ENCODE data around the gene C1D. TPM values are rescaled to one million over a fixed set of nuclear protein-coding genes. Genes with fewer than 3 reads are reported as not detected.

C1D gene
- total RNA-seq, 1 donor from 2014 or later, result 21.5 TPM

DNA sequence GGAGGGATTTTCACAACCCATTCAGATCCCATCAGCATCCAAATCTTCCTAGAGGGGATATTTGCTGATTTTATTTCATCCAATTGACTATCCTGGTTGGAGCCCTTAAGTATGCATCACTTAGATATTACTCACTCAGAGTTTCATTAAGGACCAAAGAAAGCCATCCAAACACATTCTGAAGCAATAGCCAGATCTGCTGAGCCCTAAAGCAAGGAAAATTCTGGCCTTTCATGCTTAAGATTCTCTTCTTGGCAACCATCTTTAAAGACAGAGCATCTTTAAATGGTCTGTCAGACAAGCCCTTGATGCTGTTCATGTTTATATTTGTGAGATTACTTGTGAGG is 40.9 kb upstream of the C1D start:
- DNase-seq (no peak), ATAC-seq (ENCODE audit: low read depth) (no peak)
- TF ChIP-seq, protein P1, sequence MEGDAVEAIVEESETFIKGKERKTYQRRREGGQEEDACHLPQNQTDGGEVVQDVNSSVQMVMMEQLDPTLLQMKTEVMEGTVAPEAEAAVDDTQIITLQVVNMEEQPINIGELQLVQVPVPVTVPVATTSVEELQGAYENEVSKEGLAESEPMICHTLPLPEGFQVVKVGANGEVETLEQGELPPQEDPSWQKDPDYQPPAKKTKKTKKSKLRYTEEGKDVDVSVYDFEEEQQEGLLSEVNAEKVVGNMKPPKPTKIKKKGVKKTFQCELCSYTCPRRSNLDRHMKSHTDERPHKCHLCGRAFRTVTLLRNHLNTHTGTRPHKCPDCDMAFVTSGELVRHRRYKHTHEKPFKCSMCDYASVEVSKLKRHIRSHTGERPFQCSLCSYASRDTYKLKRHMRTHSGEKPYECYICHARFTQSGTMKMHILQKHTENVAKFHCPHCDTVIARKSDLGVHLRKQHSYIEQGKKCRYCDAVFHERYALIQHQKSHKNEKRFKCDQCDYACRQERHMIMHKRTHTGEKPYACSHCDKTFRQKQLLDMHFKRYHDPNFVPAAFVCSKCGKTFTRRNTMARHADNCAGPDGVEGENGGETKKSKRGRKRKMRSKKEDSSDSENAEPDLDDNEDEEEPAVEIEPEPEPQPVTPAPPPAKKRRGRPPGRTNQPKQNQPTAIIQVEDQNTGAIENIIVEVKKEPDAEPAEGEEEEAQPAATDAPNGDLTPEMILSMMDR (IDR thresholded peaks at IDR 0.05), result no peak
- ChIA-PET POLR2A (no interaction called here), CTCF (no interaction called here)
- H3K9me3 Mint-ChIP-seq, result peaks cover 25% of the 10 kb centered on the region
- peaks cover 11% of the 10 kb centered on the region for H3K36me3 Mint-ChIP-seq (ENCODE audit: low read depth)
- no peak overlapping the region for H3K4me3 Mint-ChIP-seq
- H3K4me1 Mint-ChIP-seq, result peaks cover 6% of the 10 kb centered on the region
- no peak overlapping the region for H3K27ac Mint-ChIP-seq
- H3K27me3 Mint-ChIP-seq, result no peaks in the 10 kb centered on the region
- intact Hi-C loops (cut with micrococcal nuclease), result no loop called here

DNA sequence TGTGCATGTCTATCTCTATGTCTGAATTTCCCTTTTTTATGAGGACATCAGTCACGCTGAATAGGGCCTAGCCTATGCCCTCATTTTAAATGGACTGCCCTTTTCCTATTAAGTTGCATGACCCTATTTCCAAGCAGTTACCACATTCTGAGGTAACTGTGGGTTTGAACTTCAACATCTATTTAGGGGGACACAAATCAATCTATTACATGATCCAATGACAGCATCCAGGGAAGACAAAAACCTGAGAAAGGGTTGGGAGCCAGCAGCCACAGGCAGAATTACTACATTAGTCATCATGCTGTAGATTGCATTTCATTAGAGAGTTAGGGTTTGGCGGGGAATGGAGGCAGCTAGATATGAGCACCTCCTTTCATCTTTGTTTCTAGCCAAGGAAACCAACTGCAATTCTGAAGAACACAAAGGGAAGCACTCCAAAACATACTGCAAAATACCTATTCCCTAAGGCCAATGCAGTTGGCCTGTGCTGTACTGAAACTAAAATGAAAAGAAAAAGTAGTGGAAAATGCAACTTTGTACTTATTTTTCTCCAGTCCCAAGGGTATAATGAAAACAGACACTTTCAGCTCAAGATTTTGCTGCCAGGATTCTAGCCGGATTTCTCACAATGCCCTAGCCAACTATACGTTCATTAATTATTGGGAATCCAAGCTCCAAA is 40.4 kb upstream of the C1D start:
- H3K9me3 Mint-ChIP-seq, result peaks cover 25% of the 10 kb centered on the region
- POLR2A ChIA-PET, result no interaction called here
- TF ChIP-seq, protein P1 (IDR thresholded peaks at IDR 0.05), result no peak
- peaks cover 6% of the 10 kb centered on the region for H3K4me1 Mint-ChIP-seq
- H3K36me3 Mint-ChIP-seq (ENCODE audit: low read depth), result peaks cover 11% of the 10 kb centered on the region
- no peak overlapping the region for H3K4me3 Mint-ChIP-seq
- CTCF ChIA-PET, result no interaction called here
- intact Hi-C loops (cut with micrococcal nuclease), result no loop called here
- no peak overlapping the region for H3K27ac Mint-ChIP-seq
- no peak for DNase-seq
- no peak for ATAC-seq (ENCODE audit: low read depth)
- H3K27me3 Mint-ChIP-seq, result no peaks in the 10 kb centered on the region

DNA sequence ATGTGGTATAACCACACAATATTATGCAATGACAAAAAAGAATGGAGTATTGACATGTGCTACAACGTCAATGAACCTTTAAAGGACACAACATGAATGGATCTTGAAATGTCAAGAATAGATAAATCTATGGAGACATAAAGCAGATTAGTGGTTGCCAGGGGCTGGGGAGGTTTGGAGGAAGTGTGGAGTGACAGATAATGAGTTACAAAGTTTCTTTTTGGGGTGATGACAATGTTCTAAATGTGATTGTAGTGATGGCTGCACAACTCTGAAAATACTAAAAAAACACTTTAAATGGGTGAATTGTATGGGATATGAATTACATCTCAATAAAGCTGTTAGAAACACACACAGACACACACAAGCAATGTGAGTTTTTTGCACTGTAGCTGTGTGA is 37.4 kb upstream of the C1D start:
- ATAC-seq (ENCODE audit: low read depth) (no peak), DNase-seq (no peak)
- ChIA-PET CTCF (no interaction called here), POLR2A (no interaction called here)
- Mint-ChIP-seq H3K27me3 (no peaks in the 10 kb centered on the region), H3K9me3 (peaks cover 9% of the 10 kb centered on the region), H3K36me3 (ENCODE audit: low read depth) (no peaks in the 10 kb centered on the region), H3K4me1 (peaks cover 6% of the 10 kb centered on the region), H3K4me3 (no peak overlapping the region), H3K27ac (no peak overlapping the region)
- TF ChIP-seq, protein P1 (IDR thresholded peaks at IDR 0.05), result no peak
- intact Hi-C loops (cut with micrococcal nuclease), result no loop called here

DNA sequence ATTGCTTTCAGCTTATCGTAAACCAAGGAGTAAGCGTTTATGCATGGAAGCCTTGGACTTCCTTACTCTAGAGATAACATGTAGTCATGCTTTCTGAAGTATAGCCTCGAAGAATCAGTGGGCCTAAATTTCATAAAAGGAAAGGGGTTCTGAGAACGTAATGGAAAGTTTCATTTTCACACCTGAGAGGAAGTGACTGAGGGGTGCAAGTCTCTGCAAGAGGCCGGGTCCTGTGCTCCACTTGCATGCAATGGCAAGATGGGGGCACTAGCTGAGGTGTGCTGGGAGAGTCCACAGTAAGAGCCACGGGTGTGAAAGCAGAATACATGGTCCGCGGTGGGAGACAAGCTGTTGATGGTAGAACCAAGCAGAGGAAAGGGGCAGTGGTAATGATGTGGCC is 36.5 kb upstream of the C1D start:
- ChIA-PET POLR2A (no interaction called here), CTCF (no interaction called here)
- H3K36me3 Mint-ChIP-seq (ENCODE audit: low read depth), result no peaks in the 10 kb centered on the region
- H3K9me3 Mint-ChIP-seq, result peaks cover 2% of the 10 kb centered on the region
- H3K4me1 Mint-ChIP-seq, result peaks cover 6% of the 10 kb centered on the region
- H3K27ac Mint-ChIP-seq, result no peak overlapping the region
- ATAC-seq (ENCODE audit: low read depth) (no peak), DNase-seq (no peak)
- TF ChIP-seq, protein P1 (IDR thresholded peaks at IDR 0.05), result no peak
- intact Hi-C loops (cut with micrococcal nuclease), result no loop called here
- no peaks in the 10 kb centered on the region for H3K27me3 Mint-ChIP-seq
- no peak overlapping the region for H3K4me3 Mint-ChIP-seq

DNA sequence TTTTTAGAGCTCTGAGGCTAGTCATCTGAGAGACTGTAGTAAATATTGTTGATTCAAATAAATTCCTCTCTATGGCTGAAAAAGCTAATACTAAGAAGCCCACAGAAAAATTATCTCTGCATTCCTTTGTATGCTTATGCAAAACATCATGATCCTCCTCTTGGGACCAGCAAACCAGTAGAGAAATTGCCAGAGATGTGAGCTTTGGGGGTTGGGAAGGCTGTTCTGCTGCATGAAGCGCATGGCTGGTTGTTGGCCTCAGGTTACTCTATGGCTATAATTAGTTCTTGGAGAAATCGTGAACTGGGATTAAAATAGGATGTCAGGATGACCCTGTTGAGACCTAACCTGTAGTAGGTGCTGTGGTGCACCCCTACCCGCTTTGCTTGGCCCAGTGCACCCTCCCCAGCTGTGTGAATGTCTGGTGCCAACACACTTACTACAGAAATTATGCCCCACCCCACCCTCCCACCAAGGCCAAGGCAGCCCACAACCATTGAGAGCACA is 35.5 kb upstream of the C1D start:
- ATAC-seq (ENCODE audit: low read depth) (no peak), DNase-seq (no peak)
- Mint-ChIP-seq H3K4me3 (no peak overlapping the region), H3K36me3 (ENCODE audit: low read depth) (no peaks in the 10 kb centered on the region), H3K4me1 (peaks cover 6% of the 10 kb centered on the region), H3K9me3 (no peaks in the 10 kb centered on the region), H3K27me3 (no peaks in the 10 kb centered on the region), H3K27ac (no peak overlapping the region)
- intact Hi-C loops (cut with micrococcal nuclease), result no loop called here
- ChIA-PET POLR2A (no interaction called here), CTCF (interaction anchor here (1.2 kb wide), 1 partner anchor 23 kb away, joined by 3 read pairs; no protein-coding TSS in a partner anchor)
- TF ChIP-seq, protein P1 (IDR thresholded peaks at IDR 0.05), result no peak

All from activated B cell treated with CpG ODN at 0.5 μM for 24 hours (primary cell).